ENCODE data around the gene SCN11A. TPM values are rescaled to one million over a fixed set of nuclear protein-coding genes. Genes with fewer than 3 reads are reported as not detected.

Gene SCN11A
- 0.09 TPM for total RNA-seq

- DNase-seq (ENCODE audit: low spot score) = peak; percentile 94
Measured at GRCh38 chr3:39051649-39052561, at the start of gene SCN11A, which contains the start of gene WDR48. Gene SCN11A (minus strand): TSS chr3:39051944. CDS start chr3:38950362, 101,582 bp downstream. Gene WDR48 (plus strand): TSS chr3:39052016. CDS start chr3:39052026, 10 bp downstream.

DNA sequence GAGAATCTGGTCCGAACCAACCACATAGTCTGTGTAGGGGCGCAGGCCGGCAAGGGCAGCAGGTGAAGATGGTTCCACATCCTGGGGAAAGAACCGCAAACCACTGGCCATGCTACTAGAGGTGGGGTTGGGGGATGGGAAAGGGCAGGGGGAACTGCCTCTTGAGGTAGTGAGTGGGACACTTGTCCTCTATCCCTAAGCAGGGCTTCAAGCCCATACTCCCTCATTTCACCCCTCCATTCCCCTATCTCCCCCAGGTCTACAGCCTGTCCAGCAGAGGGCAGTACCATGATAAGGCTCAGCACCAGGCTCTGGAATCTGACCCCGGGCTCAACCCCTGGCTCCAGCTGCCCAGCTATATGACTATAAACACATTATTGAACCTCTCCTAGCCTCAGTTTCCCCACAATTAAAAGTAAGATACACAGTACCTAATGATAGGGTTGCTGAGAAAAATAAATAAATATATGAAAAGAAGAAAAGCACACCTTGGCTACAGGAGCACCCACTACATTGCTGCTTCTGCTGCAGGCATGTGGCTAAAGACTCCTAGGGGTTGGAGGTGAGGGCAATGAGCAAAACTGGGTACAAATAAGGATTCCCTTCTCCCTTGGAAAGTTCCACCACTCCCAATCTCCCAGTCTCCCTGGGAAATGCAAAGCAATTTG, 49.4 kb upstream of the SCN11A start:
- no peak for DNase-seq (ENCODE audit: low spot score)

GRCh38 chr3:39100500-39100886, 48.7 kb upstream of the SCN11A start:
- DNase-seq (ENCODE audit: low spot score) = no peak

GRCh38 chr3:39099738-39100499, 48.2 kb upstream of the SCN11A start:
- DNase-seq (ENCODE audit: low spot score) = no peak

- DNase-seq (ENCODE audit: low spot score) = no peak
Measured at GRCh38 chr3:39099242-39099641, 47.5 kb upstream of the SCN11A start.

- no peak for DNase-seq (ENCODE audit: low spot score)
Measured at GRCh38 chr3:39098473-39099000, 46.8 kb upstream of the SCN11A start.

DNA sequence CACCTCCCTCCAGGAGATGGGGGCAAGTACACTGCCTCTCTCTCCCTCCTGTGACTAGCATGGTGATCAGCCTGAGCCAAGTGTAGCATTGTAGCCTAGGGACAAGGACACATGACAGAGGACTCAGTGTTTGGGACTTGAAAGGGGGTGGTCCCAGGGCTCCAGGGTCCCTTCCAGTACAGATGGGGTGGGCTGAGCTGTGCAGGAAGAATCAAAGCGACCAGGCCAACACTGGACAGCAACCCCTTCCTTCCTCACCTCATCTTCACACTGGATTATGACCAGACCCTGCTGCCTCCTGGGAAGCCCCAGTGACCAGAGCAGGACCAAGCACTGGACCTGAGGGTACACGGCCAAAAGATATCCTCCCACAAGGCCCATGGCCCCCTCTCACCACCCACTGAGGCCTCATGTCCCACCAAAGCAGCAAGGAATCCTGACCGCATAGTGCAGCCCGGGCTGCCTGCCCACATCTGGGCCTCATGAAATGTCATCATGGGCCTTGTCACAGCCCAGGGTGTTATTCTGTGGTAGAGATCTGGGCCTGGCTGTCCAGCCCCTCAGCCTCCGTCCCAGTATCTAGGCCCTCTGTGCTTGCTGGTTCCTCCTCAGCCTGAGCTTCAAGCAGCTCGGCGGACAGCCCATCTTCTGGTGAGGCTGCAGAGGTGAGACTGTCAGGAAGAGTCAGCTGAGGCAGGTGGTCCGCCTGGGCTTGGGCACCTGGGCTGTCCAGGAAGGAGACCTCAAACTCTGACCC, 46.1 kb upstream of the SCN11A start:
- DNase-seq (ENCODE audit: low spot score) = no peak

DNA sequence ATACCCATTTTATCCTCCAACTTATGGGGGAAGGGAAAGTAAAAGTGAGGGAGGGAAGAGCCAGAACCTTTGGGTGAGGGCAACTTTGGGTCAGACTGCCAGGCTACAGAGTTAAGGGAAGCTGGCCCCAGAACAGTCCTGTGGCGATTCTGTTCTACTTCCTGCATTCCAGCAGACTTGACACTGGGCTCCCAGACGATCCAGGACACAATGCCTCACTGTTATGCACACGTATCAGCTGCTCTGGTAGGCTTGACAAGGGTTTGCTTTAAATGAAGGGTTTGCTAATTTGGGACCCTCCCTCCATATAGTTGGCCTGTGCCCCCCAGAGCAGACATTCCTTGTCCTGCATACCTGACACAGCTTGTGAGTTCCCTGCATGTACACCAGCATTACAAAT, 45.0 kb upstream of the SCN11A start:
- peak; percentile 25 for DNase-seq (ENCODE audit: low spot score)

DNA sequence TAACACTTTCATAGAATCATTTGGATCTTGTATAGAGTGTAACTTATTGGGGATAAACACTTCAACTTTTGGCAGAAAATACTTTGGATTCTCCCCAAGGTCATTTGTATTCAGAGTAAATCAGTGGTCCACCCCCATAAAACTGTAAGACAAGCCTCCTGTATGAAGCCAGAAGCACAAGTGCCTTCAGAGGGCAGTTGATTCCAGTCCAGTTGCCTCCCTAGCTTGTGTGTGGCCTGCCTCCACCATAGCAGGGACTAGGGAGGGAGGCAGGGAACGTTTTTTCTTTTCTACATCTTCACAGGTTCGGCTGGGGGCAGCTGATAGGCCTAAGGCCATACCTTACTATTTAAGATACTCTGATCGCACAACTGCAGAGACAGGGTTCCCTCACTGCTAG, 44.0 kb upstream of the SCN11A start:
- no peak for DNase-seq (ENCODE audit: low spot score)

- no peak for DNase-seq (ENCODE audit: low spot score)
Measured at GRCh38 chr3:39094851-39095677, 43.3 kb upstream of the SCN11A start.

- no peak for DNase-seq (ENCODE audit: low spot score)
Measured at GRCh38 chr3:39090922-39091321, 39.2 kb upstream of the SCN11A start.

DNA sequence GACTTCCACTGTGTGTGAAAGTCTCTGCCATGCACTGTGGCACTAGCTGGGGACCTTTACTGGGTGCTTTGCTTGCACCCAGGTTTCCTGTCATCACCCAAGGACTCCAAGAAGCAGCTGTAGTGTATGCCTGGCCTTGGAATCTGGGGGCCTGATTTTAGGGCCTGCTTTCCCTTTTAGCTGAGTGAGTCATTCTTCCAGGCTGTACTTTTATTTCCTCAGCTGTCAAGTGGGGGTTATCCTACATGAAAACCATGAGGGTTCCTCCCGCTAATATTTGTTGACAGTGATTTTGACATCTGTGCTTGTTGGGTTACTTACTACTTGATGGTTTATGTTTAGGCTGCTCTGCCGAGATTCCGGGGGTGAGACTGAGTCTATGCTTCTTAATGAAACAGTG, 37.1 kb upstream of the SCN11A start:
- no peak for DNase-seq (ENCODE audit: low spot score)

DNA sequence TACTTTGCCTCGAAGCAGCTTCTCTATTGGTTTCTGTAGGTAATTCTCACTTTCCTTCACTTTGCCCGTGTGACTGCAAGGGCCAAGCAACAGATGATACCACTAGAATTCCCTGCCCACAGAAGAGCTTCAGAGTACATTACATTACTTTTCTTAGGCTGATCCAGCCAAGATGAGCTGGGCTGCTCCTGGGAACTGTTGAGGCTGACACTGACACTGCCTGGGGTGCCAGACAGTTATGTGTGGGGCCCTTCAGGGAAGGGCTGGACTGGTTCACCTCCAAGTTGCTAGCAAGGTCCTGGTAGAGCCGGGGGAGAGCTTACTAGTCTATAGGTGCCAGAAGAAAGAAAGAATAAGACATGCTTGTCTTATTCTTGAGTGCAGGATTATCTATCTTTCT, 36.7 kb upstream of the SCN11A start:
- no peak for DNase-seq (ENCODE audit: low spot score)

DNA sequence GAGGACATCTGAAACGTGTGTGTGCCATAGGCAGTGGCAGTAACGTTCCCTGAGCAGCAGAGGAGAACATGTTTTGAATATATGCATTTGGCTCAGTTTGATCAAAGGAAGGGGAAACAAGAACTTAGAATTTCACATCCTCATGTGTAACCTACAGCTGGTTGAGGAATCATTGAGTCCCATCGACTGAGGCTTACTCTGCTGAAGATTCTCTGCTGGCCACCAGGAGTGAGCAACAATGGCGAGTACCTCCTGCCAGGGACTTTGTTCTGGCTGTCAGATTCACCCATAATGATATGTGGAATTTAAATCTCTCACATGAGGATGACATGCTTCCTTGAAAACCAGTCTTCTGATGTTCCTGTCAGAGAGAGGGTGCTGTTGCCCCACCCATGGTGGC, 34.4 kb upstream of the SCN11A start:
- no peak for DNase-seq (ENCODE audit: low spot score)

- DNase-seq (ENCODE audit: low spot score) = no peak
Measured at GRCh38 chr3:39082666-39083313, 31.0 kb upstream of the SCN11A start.

DNA sequence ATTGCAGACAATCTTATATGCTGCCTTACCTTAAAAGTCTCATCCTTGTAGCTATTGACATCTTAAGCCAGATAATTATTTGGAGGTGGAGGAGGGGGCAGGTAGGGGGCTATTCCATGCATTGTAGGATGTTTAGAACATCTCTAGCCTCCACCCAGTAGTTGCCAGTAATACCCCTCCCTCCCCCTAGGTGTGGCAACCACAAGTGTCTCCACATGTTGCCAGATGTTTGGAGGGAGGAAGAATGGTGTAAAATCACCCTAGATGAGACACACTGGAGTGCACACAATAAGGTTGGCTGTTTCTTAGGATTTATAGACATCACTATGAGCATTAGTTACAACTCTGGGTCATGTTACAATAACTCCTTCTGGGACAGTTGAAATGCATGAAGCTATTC, 28.3 kb upstream of the SCN11A start:
- DNase-seq (ENCODE audit: low spot score) = no peak

DNA sequence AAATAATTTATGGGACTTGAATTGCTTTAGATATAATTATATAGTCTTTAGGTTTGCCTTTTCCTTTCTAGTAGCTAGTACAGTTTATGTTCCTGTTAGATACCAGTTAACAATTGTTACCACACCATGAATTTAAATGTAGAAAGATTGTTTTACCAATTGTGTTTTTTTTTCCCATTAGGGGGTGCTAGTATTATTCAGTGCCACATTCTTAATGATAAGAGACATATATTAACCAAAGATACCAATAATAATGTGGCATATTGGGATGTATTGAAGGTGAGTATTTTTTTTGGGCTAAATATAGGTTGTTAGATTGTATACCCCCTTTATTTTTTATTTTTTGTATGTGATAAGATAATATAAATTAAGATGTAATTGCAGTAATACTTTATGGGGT, 27.8 kb upstream of the SCN11A start:
- DNase-seq (ENCODE audit: low spot score) = no peak

GRCh38 chr3:39075910-39076309, 24.2 kb upstream of the SCN11A start:
- no peak for DNase-seq (ENCODE audit: low spot score)

GRCh38 chr3:39068556-39068955, 16.8 kb upstream of the SCN11A start:
- no peak for DNase-seq (ENCODE audit: low spot score)

- no peak for DNase-seq (ENCODE audit: low spot score)
Measured at GRCh38 chr3:39067286-39067685, 15.5 kb upstream of the SCN11A start.
